ENCODE results near the gene AUP1.

DNA sequence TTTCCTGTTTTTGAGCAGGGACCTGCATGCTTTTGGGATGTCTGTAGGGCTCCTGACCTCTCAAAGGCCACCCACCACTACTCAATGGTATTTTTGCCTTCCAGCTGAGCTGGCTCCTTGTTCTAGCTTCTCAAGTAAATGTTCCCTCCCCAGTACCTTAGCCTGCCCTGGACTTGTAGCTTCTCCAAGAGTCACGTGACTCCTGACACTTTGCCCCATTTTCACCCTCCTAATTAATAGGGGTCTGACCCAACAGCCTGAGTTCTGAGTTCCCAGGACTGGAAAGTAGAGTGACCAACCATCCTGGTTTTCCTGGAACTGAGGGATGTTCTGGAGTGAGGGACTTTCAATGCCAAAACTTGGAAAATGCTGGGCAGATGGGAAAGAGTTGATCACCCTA is 34.1 kb downstream of the AUP1 start:
- TF ChIP-seq, protein P1, sequence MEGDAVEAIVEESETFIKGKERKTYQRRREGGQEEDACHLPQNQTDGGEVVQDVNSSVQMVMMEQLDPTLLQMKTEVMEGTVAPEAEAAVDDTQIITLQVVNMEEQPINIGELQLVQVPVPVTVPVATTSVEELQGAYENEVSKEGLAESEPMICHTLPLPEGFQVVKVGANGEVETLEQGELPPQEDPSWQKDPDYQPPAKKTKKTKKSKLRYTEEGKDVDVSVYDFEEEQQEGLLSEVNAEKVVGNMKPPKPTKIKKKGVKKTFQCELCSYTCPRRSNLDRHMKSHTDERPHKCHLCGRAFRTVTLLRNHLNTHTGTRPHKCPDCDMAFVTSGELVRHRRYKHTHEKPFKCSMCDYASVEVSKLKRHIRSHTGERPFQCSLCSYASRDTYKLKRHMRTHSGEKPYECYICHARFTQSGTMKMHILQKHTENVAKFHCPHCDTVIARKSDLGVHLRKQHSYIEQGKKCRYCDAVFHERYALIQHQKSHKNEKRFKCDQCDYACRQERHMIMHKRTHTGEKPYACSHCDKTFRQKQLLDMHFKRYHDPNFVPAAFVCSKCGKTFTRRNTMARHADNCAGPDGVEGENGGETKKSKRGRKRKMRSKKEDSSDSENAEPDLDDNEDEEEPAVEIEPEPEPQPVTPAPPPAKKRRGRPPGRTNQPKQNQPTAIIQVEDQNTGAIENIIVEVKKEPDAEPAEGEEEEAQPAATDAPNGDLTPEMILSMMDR (IDR thresholded peaks at IDR 0.05) = no peak
- TF ChIP-seq POLR2A (IDR thresholded peaks at IDR 0.05) (no peak), EP300 (IDR thresholded peaks at IDR 0.05) (no peak)
